ENCODE data around the gene ANKRD44.

Gene ANKRD44

GRCh38 chr2:196957881-196958525 lies 352.6 kb downstream of the ANKRD44 start:
- DNase-seq (ENCODE audit: low read depth, low spot score) = no peak

- DNase-seq (ENCODE audit: low read depth, low spot score) = no peak
Measured at GRCh38 chr2:196957442-196957841, 353.1 kb downstream of the ANKRD44 start.

- DNase-seq (ENCODE audit: low read depth, low spot score) = no peak
Measured at GRCh38 chr2:196956069-196956468, 354.5 kb downstream of the ANKRD44 start.

- no peak for DNase-seq (ENCODE audit: low read depth, low spot score)
Measured at GRCh38 chr2:196955036-196955435, 355.5 kb downstream of the ANKRD44 start.

- DNase-seq (ENCODE audit: low read depth, low spot score) = no peak
Measured at GRCh38 chr2:196954001-196954400, 356.6 kb downstream of the ANKRD44 start.

GRCh38 chr2:196952936-196953335 lies 357.6 kb downstream of the ANKRD44 start:
- no peak for DNase-seq (ENCODE audit: low read depth, low spot score)

GRCh38 chr2:196951973-196952372 lies 358.6 kb downstream of the ANKRD44 start:
- DNase-seq (ENCODE audit: low read depth, low spot score) = no peak

- no peak for DNase-seq (ENCODE audit: low read depth, low spot score)
Measured at GRCh38 chr2:196949116-196949515, 361.5 kb downstream of the ANKRD44 start.

- DNase-seq (ENCODE audit: low read depth, low spot score) = no peak
Measured at GRCh38 chr2:196944570-196944969, 366.0 kb downstream of the ANKRD44 start.

GRCh38 chr2:196941398-196942078 lies 369.0 kb downstream of the ANKRD44 start:
- no peak for DNase-seq (ENCODE audit: low read depth, low spot score)

GRCh38 chr2:196939371-196939770 lies 371.2 kb downstream of the ANKRD44 start:
- no peak for DNase-seq (ENCODE audit: low read depth, low spot score)

All from activated CD4-positive, CD25-positive, alpha-beta regulatory T cell treated with anti-CD3 and anti-CD28 coated beads, Interleukin-2, amount 50 U/mL, for 16 hours (primary cell).